HL-60 (cell line): ENCODE results near the gene COBL.

ENCODE experiments used
- DNase-seq, 2 experiments: peaks; one replicate each; pipeline ENCODE4 v3.0.0-alpha.2; 2010 to 2020; ENCODE audit warnings: low read depth in 1 of 2, low spot score in 1 of 2
- H3K27ac ChIP-seq: fragments of 250-450 bp; sonication (Bioruptor Pico); replicated peaks from 2 replicates; pipeline ENCODE4 v1.5.1; 2020; ENCODE audit warnings: mild to moderate bottlenecking, moderate library complexity
- H3K27me3 ChIP-seq: fragments of 250-450 bp; sonication (Bioruptor Pico); 2 replicates; pipeline ENCODE4 v1.5.1; 2021; ENCODE audit warnings: mild to moderate bottlenecking, moderate library complexity; ENCODE audit not compliant: insufficient read depth, poor library complexity, severe bottlenecking
- H3K4me3 ChIP-seq: replicated peaks from 2 replicates; pipeline ENCODE4 v1.5.1; 2011; ENCODE audit warnings: mild to moderate bottlenecking, control low read depth, low read length; ENCODE audit not compliant: insufficient read depth
- CTCF ChIP-seq: IDR thresholded peaks from one replicate; pipeline ENCODE4 v1.5.1; 2011; ENCODE audit warnings: low read length, control low read depth, inconsistent platforms; ENCODE audit not compliant: insufficient read depth
- GABPA ChIP-seq: IDR thresholded peaks from 2 replicates; pipeline ENCODE4 v1.6.1; 2012; ENCODE audit warnings: low read depth
- POLR2AphosphoS5 ChIP-seq: IDR thresholded peaks from 2 replicates; pipeline ENCODE4 v1.6.1; 2012; ENCODE audit warnings: low read depth
- REST ChIP-seq: IDR thresholded peaks from 2 replicates; pipeline ENCODE4 v1.6.1; 2012; ENCODE audit warnings: low read depth; ENCODE audit not compliant: insufficient replicate concordance
- SPI1 ChIP-seq: IDR thresholded peaks from 2 replicates; pipeline ENCODE4 v1.6.1; 2012; ENCODE audit warnings: low read depth, mild to moderate bottlenecking, borderline replicate concordance

COBL gene

GRCh38 chr7:51220226-51220625 lies 96.4 kb downstream of the COBL start:
- H3K27me3 ChIP-seq = no peaks in the 10 kb centered on the region
- TF ChIP-seq SPI1 = no peak
- no peak for TF ChIP-seq REST
- no peak for TF ChIP-seq GABPA
- TF ChIP-seq POLR2AphosphoS5 = no peak
- no peak for TF ChIP-seq CTCF
- DNase-seq = no peak
- H3K27ac ChIP-seq = no peak overlapping the region
- H3K4me3 ChIP-seq = no peak overlapping the region

- Histone ChIP-seq H3K27me3 (no peaks in the 10 kb centered on the region), H3K4me3 (no peak overlapping the region), H3K27ac (no peak overlapping the region)
- no peak for DNase-seq
- TF ChIP-seq CTCF (no peak), POLR2AphosphoS5 (no peak), GABPA (no peak), REST (no peak), SPI1 (no peak)
These were observed 97.2 kb downstream of the COBL start for GRCh38 chr7:51219261-51219988.

GRCh38 chr7:51217804-51218203 lies 98.8 kb downstream of the COBL start:
- no peak for DNase-seq
- Histone ChIP-seq H3K27ac (no peak overlapping the region), H3K4me3 (no peak overlapping the region), H3K27me3 (no peaks in the 10 kb centered on the region)
- TF ChIP-seq GABPA = no peak
- no peak for TF ChIP-seq POLR2AphosphoS5
- no peak for TF ChIP-seq CTCF
- TF ChIP-seq REST = no peak
- no peak for TF ChIP-seq SPI1
